C4-2B (cell line): Measurements from ENCODE around the gene OR6N1.

Experiments
- ZFX ChIP-seq: fragments of 450-650 bp; IDR thresholded peaks from 2 replicates; pipeline ENCODE4 v1.6.1; 2017
- TF ChIP-seq, protein P1 (sequence below): fragments of 450-650 bp; conservative IDR thresholded peaks from 2 replicates; pipeline ENCODE4 v1.5.1; 2017; ENCODE audit warnings: mild to moderate bottlenecking

- TF ChIP-seq, protein P1, sequence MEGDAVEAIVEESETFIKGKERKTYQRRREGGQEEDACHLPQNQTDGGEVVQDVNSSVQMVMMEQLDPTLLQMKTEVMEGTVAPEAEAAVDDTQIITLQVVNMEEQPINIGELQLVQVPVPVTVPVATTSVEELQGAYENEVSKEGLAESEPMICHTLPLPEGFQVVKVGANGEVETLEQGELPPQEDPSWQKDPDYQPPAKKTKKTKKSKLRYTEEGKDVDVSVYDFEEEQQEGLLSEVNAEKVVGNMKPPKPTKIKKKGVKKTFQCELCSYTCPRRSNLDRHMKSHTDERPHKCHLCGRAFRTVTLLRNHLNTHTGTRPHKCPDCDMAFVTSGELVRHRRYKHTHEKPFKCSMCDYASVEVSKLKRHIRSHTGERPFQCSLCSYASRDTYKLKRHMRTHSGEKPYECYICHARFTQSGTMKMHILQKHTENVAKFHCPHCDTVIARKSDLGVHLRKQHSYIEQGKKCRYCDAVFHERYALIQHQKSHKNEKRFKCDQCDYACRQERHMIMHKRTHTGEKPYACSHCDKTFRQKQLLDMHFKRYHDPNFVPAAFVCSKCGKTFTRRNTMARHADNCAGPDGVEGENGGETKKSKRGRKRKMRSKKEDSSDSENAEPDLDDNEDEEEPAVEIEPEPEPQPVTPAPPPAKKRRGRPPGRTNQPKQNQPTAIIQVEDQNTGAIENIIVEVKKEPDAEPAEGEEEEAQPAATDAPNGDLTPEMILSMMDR: no peak
- no peak for TF ChIP-seq ZFX
These were observed 19.8 kb downstream of the OR6N1 start for GRCh38 chr1:158752155-158752712.
